Lung (tissue), 12 donors: ENCODE results near the gene CDKAL1. TPM values are rescaled to one million over a fixed set of nuclear protein-coding genes. Genes with fewer than 3 reads are reported as not detected.

Source experiments
- ATAC-seq: fragments of 200-7000 bp; cut with Tn5 transposase; one replicate; pipeline ENCODE4 v1.9.1; 2020; ENCODE audit warnings: moderate number of reproducible peaks; ENCODE audit not compliant: insufficient read depth, low FRiP score
- DNase-seq, 3 donors: peaks; one replicate each; pipeline ENCODE4 v3.0.0-alpha.2; 2013 to 2017
- H3K27ac ChIP-seq, 2 donors: one replicate each; pipeline ENCODE4 v1.5.1; 2013; ENCODE audit warnings: mild to moderate bottlenecking in 2 of 2, moderate library complexity in 2 of 2, control low read depth in 1 of 2, inconsistent platforms in 1 of 2, low read depth in 1 of 2, low read length in 1 of 2
- H3K27me3 ChIP-seq, 3 donors: one replicate each; pipeline ENCODE4 v1.5.1; 2013; ENCODE audit warnings: low read length in 2 of 3; ENCODE audit not compliant: control insufficient read depth in 3 of 3, insufficient read depth in 3 of 3
- H3K36me3 ChIP-seq, 4 donors: one replicate each; pipeline ENCODE4 v1.5.1; 2013; ENCODE audit warnings: low read length in 4 of 4, mild to moderate bottlenecking in 1 of 4, moderate library complexity in 1 of 4; ENCODE audit not compliant: control insufficient read depth in 4 of 4, insufficient read depth in 4 of 4
- H3K4me1 ChIP-seq, 5 donors: one replicate each; pipeline ENCODE4 v1.5.1; 2013; ENCODE audit warnings: low read length in 5 of 5, mild to moderate bottlenecking in 2 of 5, moderate library complexity in 1 of 5; ENCODE audit not compliant: control insufficient read depth in 5 of 5, insufficient read depth in 5 of 5
- H3K4me3 ChIP-seq: one replicate; pipeline ENCODE4 v1.5.1; 2013; ENCODE audit warnings: mild to moderate bottlenecking, control low read depth, moderate library complexity
- H3K9ac ChIP-seq, 2 donors: one replicate each; pipeline ENCODE4 v1.5.1; 2013; ENCODE audit warnings: low read length in 2 of 2, control low read depth in 1 of 2; ENCODE audit not compliant: insufficient read depth in 1 of 2
- H3K9me3 ChIP-seq, 4 donors: one replicate each; pipeline ENCODE4 v1.5.1; 2013; ENCODE audit warnings: low read length in 3 of 4, mild to moderate bottlenecking in 1 of 4, moderate library complexity in 1 of 4; ENCODE audit not compliant: control insufficient read depth in 4 of 4, insufficient read depth in 3 of 4
- CTCF ChIP-seq: IDR thresholded peaks from 2 replicates; pipeline ENCODE4 v1.5.1; 2012; ENCODE audit warnings: mild to moderate bottlenecking; ENCODE audit errors: control extremely low read depth, extremely low read depth
- WGBS, 2 donors: extraction: QIAGEN DNeasy Blood & Tissue Kit; methylation state at CpG; one replicate each; pipeline ENCODE4 v1.1.7; 2013; 5-methylcytosine and 5-hydroxymethylcytosine counted together
- polyA plus RNA-seq, 2 donors: library from polyadenylated mRNA; stranded (reverse); fragments of 200-250 nt; gene quantifications; one replicate each; pipeline ENCODE4 v1.2.1, GENCODE V29; 2013
- total RNA-seq, 2 donors: library from RNA; depleted of rRNA in 1 of 2; stranded (reverse); fragments of >200 nt in 1 of 2; gene quantifications; one replicate each; pipeline ENCODE4 v1.2.1, GENCODE V29; 2014 to 2021
- donor health status: control.
- donor health status: control.
- donor health status: Bipolar disorder and iron deficiency.
- donor health status: healthy.
- donor health status: DM: yes; HTN: yes; CAD: no.

Gene CDKAL1
- total and polyA plus RNA-seq, 4 donors = 4.0 to 39.0 (median 10.0) TPM

- no peaks in the 10 kb centered on the region for H3K27me3 ChIP-seq
- peaks cover 0 to 2% (median 0%) of the 10 kb centered on the region in 4 donors for H3K36me3 ChIP-seq
- no peak for DNase-seq
- H3K9me3 ChIP-seq = peaks cover 0 to 3% (median 1%) of the 10 kb centered on the region in 4 donors
- H3K9ac ChIP-seq = no peak overlapping the region
- no peak for TF ChIP-seq CTCF
- H3K4me1 ChIP-seq = peaks cover 0 to 10% (median 0%) of the 10 kb centered on the region in 5 donors
- H3K4me3 ChIP-seq = no peak overlapping the region
- H3K27ac ChIP-seq = no peak overlapping the region
- ATAC-seq = no peak
- 97% methylated on average over 1 of the region's 1 CpG for WGBS, 2 donors
Observed at GRCh38 chr6:20881365-20881764, 347.1 kb downstream of the CDKAL1 start.

- no peak for TF ChIP-seq CTCF
- Histone ChIP-seq H3K36me3 (peaks cover 0 to 2% (median 0%) of the 10 kb centered on the region in 4 donors), H3K4me3 (no peak overlapping the region), H3K27me3 (no peaks in the 10 kb centered on the region), H3K9ac (no peak overlapping the region), H3K9me3 (peaks cover 0 to 3% (median 1%) of the 10 kb centered on the region in 4 donors), H3K27ac (no peak overlapping the region), H3K4me1 (peaks cover 0 to 8% (median 0%) of the 10 kb centered on the region in 5 donors)
- ATAC-seq (no peak), DNase-seq (no peak)
- WGBS, 2 donors = 95 to 97% methylated on average over 5 of the region's 5 CpGs
Observed at GRCh38 chr6:20882014-20882413, 347.8 kb downstream of the CDKAL1 start.

- whole genome bisulfite sequencing, 2 donors = 94 to 97% methylated on average over 2 of the region's 2 CpGs
- Histone ChIP-seq H3K9ac (no peak overlapping the region), H3K4me3 (no peak overlapping the region), H3K27ac (no peak overlapping the region), H3K27me3 (no peaks in the 10 kb centered on the region), H3K9me3 (peaks cover 0 to 3% (median 1%) of the 10 kb centered on the region in 4 donors), H3K4me1 (no peaks in the 10 kb centered on the region), H3K36me3 (peaks cover 0 to 2% (median 0%) of the 10 kb centered on the region in 4 donors)
- no peak for TF ChIP-seq CTCF
- ATAC-seq (no peak), DNase-seq (no peak)
Observed at GRCh38 chr6:20885076-20885475, 350.8 kb downstream of the CDKAL1 start.

GRCh38 chr6:20891161-20891560, 356.9 kb downstream of the CDKAL1 start:
- Histone ChIP-seq H3K27me3 (no peaks in the 10 kb centered on the region), H3K9me3 (no peaks in the 10 kb centered on the region), H3K4me3 (no peak overlapping the region), H3K4me1 (no peaks in the 10 kb centered on the region), H3K36me3 (no peaks in the 10 kb centered on the region), H3K27ac (no peak overlapping the region), H3K9ac (no peak overlapping the region)
- WGBS, 2 donors = 96 to 98% methylated on average over 5 to 6 of the region's 6 CpGs
- ATAC-seq (no peak), DNase-seq (no peak)
- no peak for TF ChIP-seq CTCF
